Fibroblast of skin of left biceps (primary cell): ENCODE results near the gene AGAP1.

Experiments
- DNase-seq, 2 experiments: peaks; one replicate each; pipeline ENCODE4 v3.0.0-alpha.2; 2013; ENCODE audit warnings: low read depth in 2 of 2

The AGAP1 gene

DNA sequence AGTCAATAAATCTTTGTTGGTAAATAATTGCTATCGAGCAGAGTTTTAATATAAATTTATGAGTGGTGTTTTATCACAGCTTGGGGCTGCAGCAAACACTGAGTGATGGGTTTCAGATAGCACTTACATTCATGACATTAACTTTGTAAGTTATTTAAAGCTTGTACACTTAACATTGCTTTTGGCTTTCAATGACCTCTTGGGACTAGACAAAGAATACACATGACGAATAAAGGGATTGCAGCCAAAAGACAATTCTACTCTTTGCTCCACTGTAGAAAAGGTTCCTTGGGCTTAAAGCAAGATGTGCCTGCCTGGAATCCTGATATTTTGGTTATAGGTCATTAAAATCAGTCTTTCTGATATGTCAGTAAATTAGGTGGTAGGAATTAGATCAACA is 374.8 kb downstream of the AGAP1 start:
- DNase-seq = no peak

GRCh38 chr2:235870515-235870914 is 376.7 kb downstream of the AGAP1 start:
- DNase-seq = no peak

GRCh38 chr2:235876099-235876679 is 382.3 kb downstream of the AGAP1 start:
- DNase-seq = no peak

DNA sequence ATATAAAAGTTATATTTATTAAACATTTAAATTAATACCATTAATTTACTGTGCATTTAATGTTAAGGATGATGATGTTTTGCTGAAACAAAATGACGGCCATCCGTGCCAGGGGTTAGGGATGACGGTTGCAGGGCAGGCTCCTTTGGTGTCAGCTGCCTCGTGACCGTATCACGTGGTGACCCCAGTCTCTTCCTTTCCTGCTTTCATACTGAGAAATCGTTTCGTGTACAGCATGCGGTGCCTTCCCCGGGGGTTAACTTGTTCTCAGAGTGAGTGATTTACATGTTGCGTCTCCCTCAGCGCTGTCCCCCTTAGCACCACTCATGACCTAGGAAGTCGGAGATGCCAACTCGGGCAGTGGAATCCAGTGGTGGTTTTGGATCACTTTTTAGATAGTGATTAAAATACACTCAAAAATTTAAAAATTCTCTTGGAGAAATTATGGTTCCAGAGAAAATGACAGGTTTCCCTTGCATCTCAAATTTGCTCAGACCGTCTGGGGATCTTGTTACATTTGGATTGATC is 383.5 kb downstream of the AGAP1 start:
- DNase-seq = no peak

DNA sequence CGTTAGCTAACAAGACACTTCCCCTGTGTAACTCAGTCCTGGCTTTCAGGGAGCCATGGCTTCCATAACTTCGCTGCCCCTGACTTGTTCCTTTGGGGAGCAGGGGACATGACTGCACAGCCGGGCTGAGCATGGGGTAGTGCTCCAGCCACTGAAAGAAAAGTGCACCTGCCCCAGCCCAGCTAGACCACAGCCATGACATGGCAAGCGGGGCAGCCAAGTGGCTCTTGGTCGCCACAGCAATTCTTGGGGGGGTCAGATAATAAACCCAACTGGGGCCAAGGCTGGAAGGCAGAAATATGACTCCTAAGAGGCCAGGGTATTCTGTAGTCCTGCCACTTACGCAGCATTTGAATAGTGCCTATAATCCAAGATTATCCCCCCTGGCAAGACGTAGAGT is 385.3 kb downstream of the AGAP1 start:
- DNase-seq = no peak

- DNase-seq = no peak
These were observed 389.8 kb downstream of the AGAP1 start for GRCh38 chr2:235883675-235884074.

- no peak for DNase-seq
These were observed 395.4 kb downstream of the AGAP1 start for GRCh38 chr2:235889302-235889630.

- no peak for DNase-seq
These were observed 399.4 kb downstream of the AGAP1 start for GRCh38 chr2:235893129-235893698.

DNA sequence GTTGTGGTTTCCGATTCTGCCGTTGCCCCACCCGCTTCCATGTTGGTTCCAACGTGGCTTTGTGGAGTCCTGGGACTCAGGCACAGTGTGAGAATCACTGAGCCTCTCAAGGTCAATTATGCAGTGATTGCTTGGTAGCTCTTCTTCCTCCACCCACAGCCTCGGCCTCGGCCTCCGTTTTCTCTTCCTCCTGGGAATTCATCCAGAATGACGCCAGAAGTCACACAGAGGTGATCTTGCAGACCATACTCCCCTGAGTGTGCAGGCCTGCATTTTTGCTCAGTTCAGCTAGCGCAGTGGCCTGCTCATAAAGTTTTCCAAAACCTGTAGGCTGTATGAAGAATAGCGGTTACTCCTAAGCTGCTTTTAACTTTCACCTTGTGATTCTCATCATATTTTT is 401.0 kb downstream of the AGAP1 start:
- DNase-seq = no peak

DNA sequence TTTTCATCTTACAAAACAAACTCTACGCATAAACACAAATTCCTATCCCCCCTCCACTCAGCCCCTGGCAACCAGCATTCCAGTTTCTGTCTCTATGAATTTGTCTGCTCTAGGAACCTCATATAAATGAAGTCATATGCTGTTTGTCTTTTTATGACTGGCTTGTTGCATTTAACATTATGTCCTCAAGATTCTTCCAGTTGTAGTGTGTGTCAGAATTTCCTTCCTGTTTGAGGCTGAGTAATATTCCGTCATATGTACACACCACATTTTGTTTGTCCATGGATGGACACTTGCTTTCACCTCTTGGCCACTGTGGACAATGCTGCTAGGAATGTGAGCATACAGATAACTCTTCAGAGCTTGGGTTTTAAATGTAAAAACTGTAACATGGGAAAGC is 402.2 kb downstream of the AGAP1 start:
- DNase-seq = no peak

GRCh38 chr2:235897992-235898391 is 404.1 kb downstream of the AGAP1 start:
- DNase-seq = no peak

DNA sequence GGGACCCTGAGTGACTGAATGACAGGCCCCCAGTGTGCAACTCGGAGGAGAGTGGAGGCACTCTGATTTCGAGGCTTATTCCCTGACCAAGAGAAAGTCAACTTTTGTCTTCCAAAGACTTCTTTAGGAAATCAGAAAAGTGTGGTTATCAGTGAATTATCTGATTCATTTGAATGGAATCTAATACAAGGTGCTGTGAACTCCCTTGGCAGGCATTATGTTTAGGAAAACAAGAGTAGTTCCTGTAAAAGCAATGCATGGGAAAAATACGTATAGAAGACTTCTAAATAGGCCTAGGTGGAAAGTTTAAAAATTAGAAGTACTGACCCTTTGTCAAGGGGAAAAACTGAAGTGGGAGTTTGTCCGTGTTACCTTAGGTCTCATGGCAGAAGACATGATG is 404.9 kb downstream of the AGAP1 start:
- no peak for DNase-seq

DNA sequence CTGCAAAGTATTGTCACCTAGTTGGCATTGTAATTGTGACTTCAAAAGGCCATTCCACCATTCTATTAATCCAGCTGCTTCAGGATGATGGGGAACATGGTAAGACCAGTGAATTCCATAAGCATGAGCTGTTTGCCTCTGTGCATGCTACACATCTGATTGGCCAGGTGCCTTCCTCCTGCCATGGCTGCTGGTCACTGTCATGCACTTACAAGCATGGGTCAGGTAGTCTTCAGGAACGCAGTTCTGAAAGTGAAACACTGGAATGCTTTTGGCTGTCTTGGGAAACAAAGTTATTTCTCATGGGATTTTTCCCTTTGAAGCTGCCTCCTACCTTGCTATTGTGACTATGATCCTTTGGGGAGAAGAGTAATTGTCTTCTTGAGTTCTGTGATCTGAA is 406.8 kb downstream of the AGAP1 start:
- DNase-seq = no peak

DNA sequence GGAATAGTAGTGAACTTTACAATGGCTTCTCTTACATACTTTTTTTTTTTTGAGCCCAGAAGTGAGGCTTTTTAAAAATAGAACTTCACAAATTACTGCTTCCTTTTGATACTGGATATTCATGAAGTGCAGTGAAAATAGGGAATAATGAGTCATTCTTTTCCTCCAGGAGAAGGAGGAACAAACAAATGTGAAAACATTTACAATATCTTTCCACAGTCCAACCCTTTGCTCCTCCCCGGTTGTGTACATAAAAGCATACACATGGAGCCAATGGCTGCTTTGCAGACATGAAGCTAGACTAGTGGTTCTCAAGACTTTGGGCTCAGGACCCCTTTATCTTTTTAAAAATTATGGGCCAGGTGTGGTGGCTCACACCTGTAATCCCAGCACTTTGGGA is 407.4 kb downstream of the AGAP1 start:
- DNase-seq = no peak

DNA sequence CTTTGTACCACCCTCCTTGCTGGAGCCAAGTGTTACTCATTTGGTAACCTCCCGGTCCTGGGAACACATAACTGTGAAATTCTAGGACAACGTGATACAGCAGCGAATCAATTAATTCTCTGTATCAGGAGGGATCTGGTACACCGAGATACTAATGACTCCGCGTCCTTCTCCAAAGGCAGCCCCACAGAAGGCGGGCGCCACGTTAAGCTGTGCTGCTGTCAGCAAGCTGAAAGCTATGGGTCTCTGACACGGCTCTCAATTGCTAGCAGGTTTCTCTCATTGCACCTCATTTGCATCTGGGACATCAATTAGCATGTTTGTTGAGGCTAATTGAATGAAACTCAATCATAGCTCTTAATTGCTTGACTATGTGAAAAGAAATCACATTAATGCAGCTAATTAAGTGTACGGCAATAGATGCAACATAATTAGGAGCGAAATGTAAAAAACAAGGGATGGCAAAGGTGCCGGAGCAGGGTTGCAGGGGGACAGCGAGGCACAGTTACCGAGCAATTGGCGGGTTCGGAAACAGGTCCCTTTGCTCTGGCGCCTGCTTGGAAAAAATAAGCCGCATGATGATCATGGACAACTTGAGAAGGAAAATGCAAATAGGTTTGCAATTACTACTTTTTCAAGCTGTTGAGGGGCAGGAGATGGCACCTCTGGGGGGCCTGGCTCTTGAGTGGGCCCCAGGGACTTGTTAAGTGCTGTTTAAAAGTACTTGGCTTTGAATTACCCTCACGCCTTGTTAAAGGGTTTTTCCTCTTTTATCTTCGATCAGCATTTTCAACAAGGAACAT is 410.1 kb downstream of the AGAP1 start:
- DNase-seq = no peak

DNA sequence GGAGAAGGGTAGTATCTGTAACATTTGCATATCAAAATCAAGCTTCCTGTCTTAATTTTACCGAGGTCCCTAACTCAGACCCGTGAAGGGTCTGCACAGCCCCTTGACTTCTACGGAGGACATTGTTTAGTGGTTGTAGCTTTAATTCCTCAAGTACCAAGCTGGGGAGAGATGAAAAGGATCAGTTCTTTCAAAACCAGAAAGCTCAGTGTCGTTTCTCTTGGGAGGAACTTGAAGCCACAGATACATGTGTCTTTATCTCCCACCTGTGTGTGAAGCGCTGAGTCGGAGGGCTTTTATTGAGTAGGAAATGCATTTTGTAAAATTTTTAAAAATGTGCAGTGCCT is 410.7 kb downstream of the AGAP1 start:
- no peak for DNase-seq

DNA sequence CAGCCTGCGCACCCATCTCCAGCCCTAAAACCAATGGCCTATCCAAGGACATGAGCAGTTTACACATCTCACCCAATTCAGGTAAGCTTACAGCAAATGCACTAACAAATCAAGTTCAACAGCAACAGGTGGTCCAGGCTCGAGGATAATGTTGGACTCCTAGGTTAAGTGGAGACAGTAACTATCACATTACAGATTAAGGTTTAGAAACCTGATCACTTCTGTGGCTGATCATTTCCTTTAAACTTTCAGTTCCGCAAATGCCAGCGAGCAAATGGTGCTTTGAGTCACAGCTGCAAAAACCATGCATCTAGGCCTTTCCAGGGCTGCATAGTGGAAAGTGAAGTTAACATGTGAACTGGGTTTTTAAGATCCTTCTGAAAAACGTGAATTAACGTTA is 415.0 kb downstream of the AGAP1 start:
- no peak for DNase-seq

DNA sequence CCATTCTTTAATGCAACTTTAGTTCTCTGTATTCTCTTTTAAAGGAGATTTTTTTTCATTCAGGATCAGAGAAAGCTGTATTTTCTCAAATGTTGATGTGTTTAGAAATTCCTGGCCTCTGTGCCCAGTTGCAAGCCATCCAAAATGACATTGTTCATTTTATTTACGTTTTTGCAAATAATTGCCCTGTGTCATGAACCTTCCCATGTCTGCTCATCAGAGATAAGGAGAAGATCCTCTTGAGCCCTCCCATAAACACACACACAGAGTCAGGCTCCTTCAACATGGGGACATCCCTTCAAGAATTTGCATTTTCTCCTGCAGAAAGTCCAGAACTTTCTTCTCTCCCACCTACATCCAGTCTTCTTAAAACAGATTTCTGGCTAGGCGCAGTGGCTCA is 415.5 kb downstream of the AGAP1 start:
- DNase-seq = no peak

DNA sequence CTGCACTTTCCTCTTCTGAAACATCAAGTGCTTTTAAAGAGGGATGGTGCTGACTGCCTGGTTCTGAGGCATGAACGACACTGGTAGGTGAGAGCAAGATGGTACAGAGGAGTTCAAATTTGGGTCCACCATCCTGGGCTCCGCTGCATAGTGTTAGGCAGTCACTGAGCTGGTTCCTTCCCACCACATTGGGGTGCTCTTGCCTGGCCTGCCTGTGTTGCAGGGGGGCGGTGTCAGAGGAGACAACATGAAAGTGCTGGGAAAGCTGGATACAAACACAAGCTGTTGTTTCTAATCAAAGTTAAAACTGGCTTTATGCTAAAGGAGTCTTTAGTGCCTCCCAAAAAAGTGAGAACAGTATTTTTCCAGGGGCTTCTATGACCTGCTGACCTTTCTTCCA is 416.2 kb downstream of the AGAP1 start:
- DNase-seq = no peak

- DNase-seq = no peak
These were observed 417.3 kb downstream of the AGAP1 start for GRCh38 chr2:235911125-235911524.

- no peak for DNase-seq
These were observed 417.9 kb downstream of the AGAP1 start for GRCh38 chr2:235911633-235912233.

DNA sequence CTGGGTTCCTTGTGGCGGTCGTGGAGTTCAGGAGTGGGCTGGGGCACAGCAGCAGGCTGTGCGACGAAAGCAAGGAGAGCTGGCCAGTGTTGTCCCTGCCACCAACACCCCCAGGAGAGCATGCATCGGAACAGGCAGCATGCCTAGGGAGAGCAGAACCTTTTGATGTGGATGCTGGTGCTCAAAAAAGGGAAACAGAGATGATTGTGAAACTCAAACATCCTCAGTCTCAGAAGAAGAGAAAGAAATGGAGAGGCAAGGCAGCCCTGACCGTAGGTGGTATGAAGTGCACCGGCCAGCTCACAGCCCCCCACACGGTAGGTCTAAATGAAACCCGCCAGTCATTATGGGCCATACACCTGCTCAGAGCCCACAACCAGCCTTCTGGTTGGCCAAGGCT is 420.9 kb downstream of the AGAP1 start:
- no peak for DNase-seq

DNA sequence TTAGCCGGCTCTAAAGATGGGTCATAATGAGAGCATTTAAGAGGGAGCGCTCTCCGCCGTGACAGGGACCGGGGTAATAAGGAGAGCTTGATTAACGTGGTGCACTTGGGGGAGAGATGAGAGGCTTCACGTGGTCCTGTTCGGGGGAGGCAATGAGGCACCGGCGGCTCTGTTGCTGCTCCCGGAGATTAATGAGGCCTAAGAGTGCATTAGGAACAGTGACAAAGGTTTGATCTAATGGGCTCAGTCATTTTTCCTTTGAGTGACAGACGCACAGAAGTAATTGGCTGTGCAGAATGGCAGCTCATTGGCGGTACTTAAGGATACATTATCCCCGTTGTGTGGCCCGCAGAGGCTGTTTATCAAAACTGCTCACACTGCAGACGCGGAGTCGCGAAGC is 423.7 kb downstream of the AGAP1 start:
- no peak for DNase-seq
